Measurements from ENCODE around the gene CINP.

Gene CINP

GRCh38 chr14:102344485-102344884 is 18.2 kb downstream of the CINP start:
- no peak for TF ChIP-seq SIN3A (IDR thresholded peaks at IDR 0.05; ENCODE audit: borderline replicate concordance, insufficient read depth, low read length)
- no peak for TF ChIP-seq REST (IDR thresholded peaks at IDR 0.05; ENCODE audit: insufficient read depth in 1 of 2, low read depth in 2 of 2, low read length in 2 of 2)
- no peak for TF ChIP-seq FOXP2 (optimal IDR thresholded peaks at IDR 0.05; ENCODE audit: borderline replicate concordance, extremely low read depth, extremely low read length, insufficient read depth)

DNA sequence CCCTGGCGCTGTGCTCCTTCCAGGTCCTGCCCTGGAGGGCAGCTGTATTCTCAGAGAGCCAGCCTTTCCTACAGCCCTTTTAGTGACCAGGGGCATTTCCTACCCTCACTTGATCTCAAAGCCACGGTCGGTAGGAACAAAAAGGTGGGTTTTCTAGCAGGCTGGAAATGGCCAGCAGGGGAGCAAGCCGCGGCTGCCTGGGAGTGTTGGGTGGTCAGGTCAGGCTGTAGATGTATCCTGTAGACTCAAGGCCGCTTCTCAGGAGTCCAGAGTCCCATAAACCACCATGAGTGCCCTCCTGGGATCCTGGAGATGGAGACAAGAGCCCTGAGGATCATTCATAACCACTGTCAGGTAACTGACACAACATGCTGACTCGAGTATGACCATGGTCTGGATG is 18.6 kb downstream of the CINP start:
- TF ChIP-seq TAF1 (IDR thresholded peaks at IDR 0.05; ENCODE audit: borderline replicate concordance, insufficient read depth, low read length) (no peak), SIN3A (IDR thresholded peaks at IDR 0.05; ENCODE audit: borderline replicate concordance, insufficient read depth, low read length) (no peak), FOXP2 (optimal IDR thresholded peaks at IDR 0.05; ENCODE audit: borderline replicate concordance, extremely low read depth, extremely low read length, insufficient read depth) (no peak), REST (IDR thresholded peaks at IDR 0.05; ENCODE audit: insufficient read depth in 1 of 2, low read depth in 2 of 2, low read length in 2 of 2) (no peak), POLR2AphosphoS5 (IDR thresholded peaks at IDR 0.05; ENCODE audit: low read depth, low read length) (no peak)

DNA sequence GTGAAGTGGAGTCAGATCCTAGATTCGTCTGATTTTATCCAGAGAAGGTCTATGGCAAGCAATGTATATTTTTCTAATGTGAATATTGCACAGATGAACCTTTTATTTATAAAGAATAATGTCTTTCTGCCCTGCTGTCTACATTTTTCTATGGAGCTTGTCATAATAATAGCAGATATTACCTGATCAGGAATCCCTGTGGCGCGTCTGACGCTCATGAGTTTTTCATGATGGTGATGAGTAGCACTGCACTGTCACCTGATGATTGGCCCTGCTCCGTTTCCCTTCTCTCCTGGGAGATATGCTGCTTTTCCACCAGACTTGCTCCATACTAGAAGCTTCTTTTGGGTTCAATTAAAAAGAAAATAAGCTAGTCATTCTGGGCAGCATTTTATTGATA is 20.5 kb downstream of the CINP start:
- no peak for TF ChIP-seq FOXP2 (optimal IDR thresholded peaks at IDR 0.05; ENCODE audit: borderline replicate concordance, extremely low read depth, extremely low read length, insufficient read depth)
- TF ChIP-seq REST (IDR thresholded peaks at IDR 0.05; ENCODE audit: insufficient read depth in 1 of 2, low read depth in 2 of 2, low read length in 2 of 2) = no peak
- TF ChIP-seq POLR2AphosphoS5 (IDR thresholded peaks at IDR 0.05; ENCODE audit: low read depth, low read length) = no peak
- no peak for TF ChIP-seq TAF1 (IDR thresholded peaks at IDR 0.05; ENCODE audit: borderline replicate concordance, insufficient read depth, low read length)
- no peak for TF ChIP-seq SIN3A (IDR thresholded peaks at IDR 0.05; ENCODE audit: borderline replicate concordance, insufficient read depth, low read length)

DNA sequence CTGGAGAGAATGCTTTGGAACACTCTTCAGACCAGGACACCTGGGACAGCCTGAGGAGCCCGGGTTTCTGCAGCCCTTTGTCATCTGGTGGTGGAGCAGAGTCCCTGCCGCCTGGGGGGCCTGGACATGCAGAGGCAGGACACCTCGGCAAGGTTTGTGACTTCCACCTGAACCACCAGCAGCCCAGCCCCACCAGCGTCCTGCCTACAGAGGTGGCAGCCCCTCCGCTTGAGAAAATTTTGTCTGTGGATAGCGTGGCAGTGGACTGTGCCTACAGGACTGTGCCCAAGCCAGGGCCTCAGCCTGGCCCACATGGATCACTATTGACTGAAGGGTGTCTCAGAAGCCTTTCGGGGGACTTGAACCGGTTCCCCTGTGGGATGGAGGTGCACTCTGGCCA is 21.1 kb downstream of the CINP start:
- TF ChIP-seq SIN3A (IDR thresholded peaks at IDR 0.05; ENCODE audit: borderline replicate concordance, insufficient read depth, low read length) = no peak
- no peak for TF ChIP-seq FOXP2 (optimal IDR thresholded peaks at IDR 0.05; ENCODE audit: borderline replicate concordance, extremely low read depth, extremely low read length, insufficient read depth)
- TF ChIP-seq REST (IDR thresholded peaks at IDR 0.05; ENCODE audit: insufficient read depth in 1 of 2, low read depth in 2 of 2, low read length in 2 of 2) = no peak
- no peak for TF ChIP-seq TAF1 (IDR thresholded peaks at IDR 0.05; ENCODE audit: borderline replicate concordance, insufficient read depth, low read length)
- TF ChIP-seq POLR2AphosphoS5 (IDR thresholded peaks at IDR 0.05; ENCODE audit: low read depth, low read length) = no peak

DNA sequence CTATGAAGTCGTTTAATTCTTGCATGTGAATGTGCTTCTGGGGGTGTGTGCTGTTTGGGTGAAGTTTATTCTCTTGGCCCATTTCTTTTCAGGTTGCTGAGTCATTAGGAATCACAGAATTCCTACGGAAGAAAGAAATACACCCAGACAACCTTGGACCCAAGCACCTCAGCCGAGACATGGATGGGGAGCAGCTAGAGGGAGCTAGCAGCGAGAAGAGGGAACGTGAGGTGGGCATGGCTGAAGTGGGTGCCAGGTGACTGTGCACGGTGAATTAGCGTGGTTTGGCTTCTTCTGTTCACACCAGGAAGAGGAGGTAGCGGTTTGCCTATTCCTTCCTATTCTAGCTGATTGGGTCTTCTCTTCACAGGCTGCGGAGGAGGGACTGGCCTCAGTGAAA is 24.0 kb downstream of the CINP start:
- TF ChIP-seq REST (IDR thresholded peaks at IDR 0.05; ENCODE audit: insufficient read depth in 1 of 2, low read depth in 2 of 2, low read length in 2 of 2) (no peak), POLR2AphosphoS5 (IDR thresholded peaks at IDR 0.05; ENCODE audit: low read depth, low read length) (no peak), SIN3A (IDR thresholded peaks at IDR 0.05; ENCODE audit: borderline replicate concordance, insufficient read depth, low read length) (no peak), FOXP2 (optimal IDR thresholded peaks at IDR 0.05; ENCODE audit: borderline replicate concordance, extremely low read depth, extremely low read length, insufficient read depth) (no peak), TAF1 (IDR thresholded peaks at IDR 0.05; ENCODE audit: borderline replicate concordance, insufficient read depth, low read length) (no peak)

All from PFSK-1 (cell line).